Stimulated activated CD4-positive, alpha-beta T cell treated with anti-CD3 and anti-CD28 coated beads, Interleukin-12 subunit alpha, Interleukin-12 subunit beta, amount 100 ng/mL, for 24 hours (primary cell): ENCODE results near the gene RPLP1.
A peak's percentile ranks its signal among the peaks of the same experiment; 100 is the strongest.

Source experiments
- DNase-seq, 2 experiments: peaks; one replicate each; pipeline ENCODE4 v3.0.0-alpha.2; 2020; ENCODE audit warnings: low read depth in 2 of 2

Gene RPLP1

DNA sequence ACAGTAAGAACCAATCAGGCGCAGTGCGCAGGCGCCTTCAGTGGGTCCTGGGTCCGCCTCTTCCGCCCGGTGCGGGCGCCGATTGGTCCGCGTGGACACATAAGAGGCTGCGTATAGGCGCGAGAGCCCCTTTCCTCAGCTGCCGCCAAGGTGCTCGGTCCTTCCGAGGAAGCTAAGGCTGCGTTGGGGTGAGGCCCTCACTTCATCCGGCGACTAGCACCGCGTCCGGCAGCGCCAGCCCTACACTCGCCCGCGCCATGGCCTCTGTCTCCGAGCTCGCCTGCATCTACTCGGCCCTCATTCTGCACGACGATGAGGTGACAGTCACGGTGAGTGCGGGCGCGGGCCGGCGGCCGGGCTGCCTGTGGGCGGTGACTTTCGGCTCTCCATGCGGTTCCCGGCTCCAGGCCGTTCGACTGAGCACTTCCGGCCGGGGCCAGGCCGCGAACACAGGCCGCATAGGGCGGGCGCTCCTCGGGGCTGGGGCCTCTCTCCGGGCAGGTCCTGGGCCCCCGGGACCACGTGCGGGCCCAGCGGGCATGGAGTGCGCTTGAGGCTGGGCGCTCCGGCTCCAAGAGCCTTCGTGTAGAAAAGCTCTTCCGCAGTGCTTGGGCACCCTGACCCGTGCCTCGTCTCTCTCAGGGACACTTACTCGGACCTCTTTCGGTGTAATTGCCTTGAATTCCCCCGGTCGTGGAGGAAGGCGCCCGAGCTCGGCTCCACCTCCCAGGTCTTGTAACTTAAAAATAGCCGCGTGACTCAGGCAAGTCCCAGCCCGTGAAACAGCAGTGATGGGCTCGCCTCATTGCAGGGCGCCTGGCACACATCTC is at the start of gene RPLP1:
TSS of gene RPLP1 (plus strand) at position 127 of the 830 bp plus-strand sequence. CDS start at position 258, 131 bp downstream.
- DNase-seq = peak; percentile 89 to 95

DNA sequence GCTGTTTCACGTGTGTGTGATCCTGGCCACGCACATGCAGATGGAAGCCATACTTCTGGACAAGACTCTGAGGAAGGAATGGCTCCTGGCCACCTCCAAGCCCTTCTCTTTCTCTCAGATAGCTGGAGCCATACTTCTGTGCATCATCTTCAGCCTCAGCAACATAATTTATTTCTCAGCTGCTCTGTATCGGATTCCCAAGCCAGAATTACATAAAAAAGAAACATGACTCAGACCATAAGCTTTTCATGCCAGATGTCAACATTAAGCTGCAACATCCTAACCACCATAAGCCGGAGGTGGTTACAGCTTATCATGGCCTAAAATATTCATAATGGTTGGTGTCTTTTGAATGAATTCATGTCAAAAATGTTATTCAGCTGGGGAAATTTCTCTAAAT is 49.0 kb upstream of the RPLP1 start:
- no peak for DNase-seq

GRCh38 chr15:69405110-69405509 is 47.5 kb upstream of the RPLP1 start:
- no peak for DNase-seq

DNA sequence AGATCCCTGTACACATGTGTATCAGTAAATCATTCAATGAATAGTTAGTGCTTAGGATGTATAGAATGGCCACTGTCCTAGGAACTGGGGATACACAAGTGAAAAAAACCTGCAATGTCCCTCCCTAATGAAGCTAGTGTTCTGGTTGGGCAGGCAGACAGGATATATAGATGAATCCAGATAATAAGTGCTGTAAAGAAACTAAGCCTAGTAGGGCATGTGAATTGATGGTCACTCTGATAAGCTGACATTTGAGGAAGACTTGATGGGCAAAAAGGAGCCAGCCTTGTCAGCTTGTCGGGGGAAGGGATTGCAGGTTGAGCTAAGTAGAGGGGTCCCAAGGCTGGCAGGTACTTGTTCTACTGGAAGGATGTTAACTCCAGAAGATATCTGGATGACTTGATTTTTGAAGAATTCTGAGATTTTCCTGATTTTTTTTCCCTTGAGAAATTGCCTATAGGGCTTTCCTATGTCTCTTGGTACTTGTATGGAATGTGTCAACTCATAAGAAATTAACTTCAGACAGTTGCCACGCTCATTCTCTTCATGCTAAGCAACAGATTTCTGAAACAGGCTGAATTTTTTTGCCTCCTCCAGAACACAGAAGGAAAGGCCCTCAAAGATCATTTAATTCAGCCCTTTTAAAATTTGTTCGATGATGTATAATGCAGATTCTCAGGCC is 44.8 kb upstream of the RPLP1 start:
- DNase-seq = no peak

DNA sequence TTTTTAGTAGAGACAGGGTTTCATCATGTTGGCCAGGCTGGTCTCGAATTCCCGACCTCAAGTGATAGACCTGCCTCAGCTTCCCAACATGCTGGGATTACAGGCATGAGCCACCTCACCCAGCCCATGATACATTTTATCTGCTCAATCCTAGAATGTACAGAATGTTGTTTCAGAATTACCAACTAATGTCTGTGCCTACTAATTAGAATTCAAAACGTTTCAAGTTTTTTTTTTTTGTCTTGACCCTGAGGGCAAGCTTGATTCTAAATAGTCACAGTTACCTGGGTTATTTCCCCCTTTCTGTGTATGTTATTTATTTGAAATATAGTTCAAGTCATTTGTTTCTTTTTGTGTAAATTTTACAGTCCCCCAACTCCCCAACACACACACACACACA is 43.8 kb upstream of the RPLP1 start:
- no peak for DNase-seq

- DNase-seq = peak in 1 of 2 experiments; percentile 9
These were observed 42.3 kb upstream of the RPLP1 start for GRCh38 chr15:69410248-69410874.

- DNase-seq = no peak
These were observed 40.3 kb upstream of the RPLP1 start for GRCh38 chr15:69412274-69412673.

DNA sequence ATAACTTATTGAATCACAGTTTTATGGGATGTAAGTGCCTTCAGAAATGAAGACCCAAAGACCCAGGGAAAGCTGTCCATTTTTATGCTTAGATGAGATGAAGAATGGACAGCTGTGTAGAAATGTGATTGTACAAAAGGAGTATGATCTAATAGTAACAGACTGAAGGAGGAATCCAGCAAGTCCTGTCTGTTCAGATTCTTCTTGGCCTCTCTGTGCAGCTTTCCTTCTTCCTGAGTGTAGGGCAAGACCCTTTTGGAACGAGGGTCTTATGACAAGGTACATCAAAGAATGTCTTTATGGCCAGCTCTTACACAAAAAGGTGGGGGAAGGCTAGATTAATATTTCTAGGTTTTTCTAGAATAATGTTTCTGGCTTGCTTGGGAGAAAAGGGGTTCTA is 39.9 kb upstream of the RPLP1 start:
- no peak for DNase-seq

- DNase-seq = peak; percentile 84 to 90
These were observed 38.6 kb upstream of the RPLP1 start, which contains the start of gene KIF23 for GRCh38 chr15:69413822-69414700. TSS of gene KIF23 (plus strand) at chr15:69414349. CDS start at chr15:69414466, 117 bp downstream.

- DNase-seq = no peak
These were observed 37.9 kb upstream of the RPLP1 start for GRCh38 chr15:69414701-69415167.

DNA sequence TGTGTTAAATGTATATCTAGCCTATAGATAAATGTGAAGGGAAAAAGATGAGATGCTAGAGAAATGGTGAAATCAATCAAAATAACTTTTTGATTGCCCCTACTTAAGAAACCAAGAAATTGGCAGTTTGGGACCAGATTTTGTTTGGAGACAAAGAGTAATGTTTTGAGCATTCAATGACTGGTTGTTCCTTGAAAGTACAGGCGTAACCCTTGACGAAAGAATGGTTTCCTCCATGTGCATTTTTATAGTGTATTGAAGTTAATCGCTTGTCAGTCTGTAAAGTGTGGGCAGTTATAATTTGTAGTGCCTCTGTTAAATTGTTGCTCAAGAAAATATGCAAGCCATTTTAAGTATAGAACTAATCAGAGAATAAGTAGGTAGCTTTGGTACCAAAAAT is 37.2 kb upstream of the RPLP1 start:
- DNase-seq = no peak

GRCh38 chr15:69417581-69417980 is 35.0 kb upstream of the RPLP1 start:
- no peak for DNase-seq

GRCh38 chr15:69421498-69421897 is 31.1 kb upstream of the RPLP1 start:
- no peak for DNase-seq

- no peak for DNase-seq
These were observed 30.2 kb upstream of the RPLP1 start for GRCh38 chr15:69422336-69422895.

- no peak for DNase-seq
These were observed 28.6 kb upstream of the RPLP1 start for GRCh38 chr15:69424001-69424400.

GRCh38 chr15:69424748-69425413 is 27.7 kb upstream of the RPLP1 start:
- no peak for DNase-seq

- no peak for DNase-seq
These were observed 18.8 kb upstream of the RPLP1 start for GRCh38 chr15:69433831-69434230.

- DNase-seq = no peak
These were observed 18.4 kb upstream of the RPLP1 start for GRCh38 chr15:69434238-69434637.

DNA sequence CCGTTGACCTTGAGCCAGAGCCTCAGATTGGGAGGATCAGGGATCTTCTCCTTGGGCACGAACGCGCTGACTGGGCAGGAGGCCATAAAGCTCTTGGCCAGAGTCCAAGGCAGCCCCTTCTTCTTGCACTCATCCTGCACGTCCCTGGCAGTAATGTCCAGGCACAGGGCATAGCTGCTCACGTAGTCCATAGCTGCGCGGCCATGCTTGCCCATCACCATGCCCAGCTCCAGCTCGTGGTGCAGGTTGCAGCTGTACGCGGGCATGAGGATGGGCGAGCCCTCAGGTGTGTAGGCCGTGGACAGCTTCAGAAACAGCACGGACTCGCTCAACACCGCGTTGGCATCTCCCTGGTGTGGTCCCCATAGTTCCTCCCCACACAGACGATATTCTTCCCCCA is 17.9 kb upstream of the RPLP1 start:
- DNase-seq = no peak

DNA sequence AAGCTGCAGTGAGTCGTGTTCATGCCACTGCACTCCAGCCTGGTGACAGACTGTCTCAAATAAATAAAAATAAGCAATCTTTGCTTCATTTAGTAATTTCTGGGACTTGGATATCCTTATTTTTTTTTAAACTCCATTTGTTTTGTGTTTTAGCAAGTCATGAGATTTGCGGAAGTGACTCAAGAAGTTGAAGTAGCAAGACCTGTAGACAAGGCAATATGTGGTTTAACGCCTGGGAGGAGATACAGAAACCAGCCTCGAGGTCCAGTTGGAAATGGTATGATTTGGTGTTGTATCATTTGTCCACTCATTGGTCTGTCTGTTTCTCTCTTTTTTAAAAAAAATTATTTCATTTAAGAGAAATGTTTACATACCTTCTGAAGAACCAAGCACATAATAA is 16.6 kb upstream of the RPLP1 start:
- no peak for DNase-seq

DNA sequence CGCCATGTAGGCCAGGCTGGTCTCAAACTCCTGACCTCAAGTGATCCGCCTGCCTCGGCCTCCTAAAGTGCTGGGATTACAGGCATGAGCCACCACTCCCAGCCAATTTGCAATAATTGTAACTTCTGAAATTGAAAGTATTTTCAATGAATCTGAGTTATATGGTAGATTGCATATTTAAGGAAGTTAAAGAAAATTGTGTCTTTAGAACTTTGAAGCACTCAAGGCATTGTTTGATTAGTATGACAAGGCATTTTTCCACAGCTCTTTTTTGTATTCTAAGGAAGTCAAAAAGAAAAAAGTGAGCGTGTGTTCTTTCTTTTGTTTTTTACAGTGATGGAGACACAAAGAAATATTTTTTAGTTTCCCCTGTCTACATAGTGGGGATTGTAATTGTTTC is 15.7 kb upstream of the RPLP1 start:
- no peak for DNase-seq
